ENCODE data around the gene SRSF3.
"Not testable (repeated sequence)": the region's sequence is repeated elsewhere in the genome, so short reads cannot be mapped to it uniquely, and the experiment has no call there.

Gene SRSF3

GRCh38 chr6:36650848-36651478, 56.8 kb downstream of the SRSF3 start:
- DNase-seq, result no peak

GRCh38 chr6:36651659-36652379, 57.7 kb downstream of the SRSF3 start:
- no peak for DNase-seq

- not testable (repeated sequence) for DNase-seq
Measured at GRCh38 chr6:36654469-36654868, 60.3 kb downstream of the SRSF3 start.

All from NCI-H1105 (cell line).